IMR-90 (cell line): ENCODE measurements around the gene ZNF407. TPM values are rescaled to one million over a fixed set of nuclear protein-coding genes. Genes with fewer than 3 reads are reported as not detected.

Source experiments
- ATAC-seq: fragments of 200-7000 bp; cut with Tn5 transposase; 2 replicates; pipeline ENCODE4 v1.9.1; 2020; ENCODE audit warnings: low read depth, mild to moderate bottlenecking, moderate library complexity
- BruUV-seq: library from RNA; stranded (reverse); fragments of 400-500 nt; replicated peaks from 2 replicates; lab custom pipeline; 2021; lab: Mats Ljungman, UMichigan
- CTCF ChIA-PET: fragments of 300-600 bp; formaldehyde crosslinking; extraction: SDS; loops from one replicate; lab custom pipeline; 2021; ENCODE audit warnings: antibody characterized with exemption; lab: Yijun Ruan, JAX
- POLR2A ChIA-PET: fragments of 300-600 bp; sonication (Branson Sonifier 250); formaldehyde crosslinking; loops from one replicate; lab custom pipeline; 2022; ENCODE audit warnings: antibody characterized with exemption; ENCODE audit not compliant: unreplicated experiment; lab: Charles Lee
- DNase-seq: peaks from one replicate; pipeline ENCODE4 v3.0.0; 2013
- H2AFZ ChIP-seq: replicated peaks from 2 replicates; pipeline ENCODE3; 2013; ENCODE audit warnings: low read length, mild to moderate bottlenecking; ENCODE audit not compliant: poor library complexity
- H2AK5ac ChIP-seq: 2 replicates; pipeline ENCODE4 v1.6.1; 2013; ENCODE audit warnings: low read depth, low read length, inconsistent platforms
- H2AK9ac ChIP-seq: replicated peaks from 2 replicates; pipeline ENCODE3; 2013; ENCODE audit warnings: mild to moderate bottlenecking, low read depth, low read length, moderate library complexity; ENCODE audit not compliant: poor library complexity
- H2BK120ac ChIP-seq: 2 replicates; pipeline ENCODE4 v1.6.1; 2013; ENCODE audit warnings: low read depth, low read length, inconsistent platforms
- H2BK15ac ChIP-seq: 3 replicates; pipeline ENCODE4 v1.6.1; 2013; ENCODE audit warnings: low read depth, low read length, inconsistent platforms
- H2BK20ac ChIP-seq: 2 replicates; pipeline ENCODE4 v1.6.1; 2013; ENCODE audit warnings: low read depth, mild to moderate bottlenecking, inconsistent platforms, low read length, moderate library complexity
- H2BK5ac ChIP-seq: 2 replicates; pipeline ENCODE4 v1.6.1; 2013; ENCODE audit warnings: mild to moderate bottlenecking, low read depth, low read length, inconsistent platforms; ENCODE audit not compliant: poor library complexity, severe bottlenecking
- H3K14ac ChIP-seq: replicated peaks from 2 replicates; pipeline ENCODE4 v1.6.1; 2013; ENCODE audit warnings: low read depth, low read length, inconsistent platforms
- H3K18ac ChIP-seq: 2 replicates; pipeline ENCODE4 v1.6.1; 2013; ENCODE audit warnings: low read depth, low read length, control low read depth
- H3K23ac ChIP-seq: 2 replicates; pipeline ENCODE4 v1.6.1; 2013; ENCODE audit warnings: low read depth, low read length, inconsistent platforms
- H3K27ac ChIP-seq: 2 replicates; pipeline ENCODE4 v1.5.1; 2013; ENCODE audit warnings: mild to moderate bottlenecking, control low read depth, low read length; ENCODE audit not compliant: insufficient read depth
- H3K27me3 ChIP-seq: 2 replicates; pipeline ENCODE4 v1.6.1; 2013; ENCODE audit warnings: low read length; ENCODE audit not compliant: control insufficient read depth, insufficient read depth
- H3K36me3 ChIP-seq: 2 replicates; pipeline ENCODE4 v1.6.1; 2013; ENCODE audit warnings: low read length, mixed read lengths; ENCODE audit not compliant: control insufficient read depth, insufficient read depth
- H3K4ac ChIP-seq: 2 replicates; pipeline ENCODE4 v1.6.1; 2013; ENCODE audit warnings: low read depth, low read length, inconsistent platforms
- H3K4me1 ChIP-seq: 2 replicates; pipeline ENCODE4 v1.6.1; 2013; ENCODE audit warnings: low read length, mixed read lengths; ENCODE audit not compliant: control insufficient read depth, insufficient read depth
- H3K4me2 ChIP-seq: 2 replicates; pipeline ENCODE4 v1.6.1; 2013; ENCODE audit warnings: low read depth, mild to moderate bottlenecking, control low read depth, low read length, moderate library complexity
- H3K4me3 ChIP-seq: 2 replicates; pipeline ENCODE4 v1.5.1; 2013; ENCODE audit warnings: low read depth, mild to moderate bottlenecking, control low read depth, low read length, moderate library complexity; ENCODE audit not compliant: insufficient read depth
- H3K56ac ChIP-seq: 2 replicates; pipeline ENCODE4 v1.6.1; 2013; ENCODE audit warnings: low read length, inconsistent platforms; ENCODE audit not compliant: insufficient read depth; ENCODE audit errors: extremely low read depth
- H3K79me1 ChIP-seq, 2 experiments: 2 replicates each; pipeline ENCODE4 v1.6.1; 2013; ENCODE audit warnings: low read length in 2 of 2, inconsistent platforms in 1 of 2, low read depth in 1 of 2
- H3K9ac ChIP-seq: 2 replicates; pipeline ENCODE4 v1.6.1; 2013; ENCODE audit warnings: low read depth, low read length, control low read depth
- H3K9me1 ChIP-seq: 2 replicates; pipeline ENCODE4 v1.6.1; 2013; ENCODE audit warnings: low read length, inconsistent platforms; ENCODE audit not compliant: insufficient read depth
- H3K9me3 ChIP-seq: 2 replicates; pipeline ENCODE4 v1.6.1; 2013; ENCODE audit warnings: low read length; ENCODE audit not compliant: control insufficient read depth, insufficient read depth
- H4K20me1 ChIP-seq: 2 replicates; pipeline ENCODE4 v1.6.1; 2013; ENCODE audit warnings: low read length, inconsistent platforms; ENCODE audit not compliant: insufficient read depth
- H4K5ac ChIP-seq: 2 replicates; pipeline ENCODE4 v1.6.1; 2013; ENCODE audit warnings: mild to moderate bottlenecking, low read depth, low read length, control low read depth
- H4K8ac ChIP-seq, 2 experiments: 2 replicates each; pipeline ENCODE4 v1.6.1; 2013; ENCODE audit warnings: low read depth in 2 of 2, low read length in 2 of 2, control low read depth in 1 of 2, inconsistent platforms in 1 of 2
- H4K91ac ChIP-seq: 2 replicates; pipeline ENCODE4 v1.6.1; 2013; ENCODE audit warnings: low read depth, low read length, inconsistent platforms; ENCODE audit not compliant: insufficient read depth
- CHD1 ChIP-seq: IDR thresholded peaks from 2 replicates; pipeline ENCODE4 v1.6.1; 2012; ENCODE audit warnings: low read depth, low read length, improper control_type of control experiment
- NFE2L2 ChIP-seq: fragments of 150-350 bp; IDR thresholded peaks from 2 replicates; pipeline ENCODE4 v1.6.1; 2016; ENCODE audit warnings: low read depth, mild to moderate bottlenecking, low read length
- POLR2A ChIP-seq: IDR thresholded peaks from 2 replicates; pipeline ENCODE4 v1.6.1; 2012; ENCODE audit warnings: mild to moderate bottlenecking, low read depth, low read length
- RAD21 ChIP-seq: IDR thresholded peaks from 2 replicates; pipeline ENCODE4 v1.6.1; 2012; ENCODE audit warnings: low read length, improper control_type of control experiment
- RCOR1 ChIP-seq: IDR thresholded peaks from 2 replicates; pipeline ENCODE4 v1.6.1; 2012; ENCODE audit warnings: mild to moderate bottlenecking, low read length, improper control_type of control experiment; ENCODE audit not compliant: insufficient replicate concordance
- WGBS, 2 experiments: methylation state at CpG; one replicate each; pipeline versions ENCODE4 v1.1.5 to v1.1.7; 2013; ENCODE audit warnings: missing lambda C conversion rate in 2 of 2; ENCODE audit not compliant: insufficient read length in 1 of 2; ENCODE audit errors: extremely low coverage in 2 of 2; 5-methylcytosine and 5-hydroxymethylcytosine counted together
- dilution Hi-C: fragments of 300-500 bp; cut with HindIII; formaldehyde crosslinking; loops from one replicate; pipeline ENCODE4 v1.14.3; 2018; ENCODE audit warnings: low sequenced_read_pairs; ENCODE audit not compliant: unreplicated experiment
- in situ Hi-C: fragments of 300-500 bp; cut with MboI; formaldehyde crosslinking; loops from 3 replicates; pipeline ENCODE4 v1.14.3; 2019; ENCODE audit warnings: low sequenced_read_pairs, inconsistent platforms, mixed read lengths
- intact Hi-C: fragments of 100-400 bp; cut with micrococcal nuclease; formaldehyde crosslinking; loops from 2 replicates; pipeline ENCODE4 v1.10.0; 2022
- polyA plus RNA-seq, 3 experiments: library from polyadenylated mRNA; depleted of rRNA; stranded (reverse); fragments of >200 nt; gene quantifications; 2 replicates each; pipeline ENCODE4 v1.2.3, GENCODE V29; 2012; ENCODE audit warnings: low replicate concordance in 1 of 3
- total RNA-seq: library from RNA; depleted of rRNA; stranded (reverse); fragments of >200 nt; gene quantifications from 2 replicates; pipeline ENCODE4 v1.2.3, GENCODE V29; 2012

The ZNF407 gene
- total and polyA plus RNA-seq, 2 of the 4 experiments (the other 2 are of a cell fraction), result 3.1 to 20.1 TPM

DNA sequence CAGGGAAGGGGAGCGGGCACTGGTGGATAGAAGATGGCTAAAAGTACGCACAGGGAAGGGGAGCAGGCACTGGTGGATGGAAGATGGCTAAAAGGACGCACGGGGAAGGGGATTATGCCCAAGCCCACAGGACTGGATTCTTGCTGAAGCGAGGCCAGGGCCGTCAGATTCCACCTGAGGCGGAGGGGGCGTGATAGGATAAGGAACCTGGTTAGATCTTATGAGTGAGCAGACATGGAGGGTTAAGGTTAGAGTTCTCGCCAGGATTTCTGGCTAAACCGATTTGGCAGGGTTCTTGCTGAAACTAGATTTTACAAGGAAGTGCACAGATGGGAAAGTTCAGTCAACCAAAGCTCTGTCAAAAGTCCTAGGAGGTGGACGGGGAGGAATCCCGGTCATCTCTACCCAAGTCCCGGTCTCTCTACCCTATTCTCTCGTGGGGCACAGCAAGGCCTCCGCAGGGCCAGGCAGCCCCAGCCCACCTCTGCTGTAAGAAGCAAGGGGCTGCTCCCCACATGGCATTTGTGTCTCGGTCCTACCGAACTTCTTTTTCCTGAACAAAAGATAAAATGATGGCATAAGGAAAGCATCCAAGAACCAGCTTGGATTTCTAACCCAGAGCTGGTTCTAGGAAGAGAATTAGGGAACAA is 470.5 kb downstream of the ZNF407 start:
- Histone ChIP-seq H3K4ac (no peak overlapping the region), H2AK9ac (no peak overlapping the region), H3K4me2 (no peak overlapping the region), H4K8ac (no peak overlapping the region), H3K23ac (no peak overlapping the region), H3K9me3 (no peaks in the 10 kb centered on the region), H3K9me1 (peaks cover 16% of the 10 kb centered on the region), H2BK5ac (no peak overlapping the region), H3K79me1 (no peaks in the 10 kb centered on the region), H3K18ac (no peak overlapping the region), H3K14ac (no peak overlapping the region), H2BK15ac (no peak overlapping the region), H3K27ac (no peak overlapping the region), H4K5ac (no peak overlapping the region), H2BK20ac (no peak overlapping the region), H2AK5ac (no peak overlapping the region), H3K4me1 (peaks cover 8% of the 10 kb centered on the region), H4K91ac (no peak overlapping the region), H3K36me3 (peaks cover 10% of the 10 kb centered on the region), H3K56ac (no peak overlapping the region), H2AFZ (no peak overlapping the region), H4K20me1 (no peaks in the 10 kb centered on the region), H2BK120ac (no peak overlapping the region), H3K4me3 (no peak overlapping the region), H3K9ac (no peak overlapping the region), H3K27me3 (no peaks in the 10 kb centered on the region)
- TF ChIP-seq NFE2L2 (no peak), RAD21 (no peak), CHD1 (no peak), RCOR1 (no peak), POLR2A (no peak)
- BruUV-seq, result no TSS peak
- in situ Hi-C loops, result no loop called here
- 97% methylated on average over 13 of the region's 17 CpGs; no CpG with 5 or more reads in 1 of the 2 experiments for whole genome bisulfite sequencing, 2 experiments
- ChIA-PET POLR2A (no interaction called here), CTCF (no interaction called here)
- intact Hi-C loops, result no loop called here
- dilution Hi-C loops, result no loop called here
- ATAC-seq (no peak), DNase-seq (no peak)
